ENCODE measurements around the gene TPST2.

DNA sequence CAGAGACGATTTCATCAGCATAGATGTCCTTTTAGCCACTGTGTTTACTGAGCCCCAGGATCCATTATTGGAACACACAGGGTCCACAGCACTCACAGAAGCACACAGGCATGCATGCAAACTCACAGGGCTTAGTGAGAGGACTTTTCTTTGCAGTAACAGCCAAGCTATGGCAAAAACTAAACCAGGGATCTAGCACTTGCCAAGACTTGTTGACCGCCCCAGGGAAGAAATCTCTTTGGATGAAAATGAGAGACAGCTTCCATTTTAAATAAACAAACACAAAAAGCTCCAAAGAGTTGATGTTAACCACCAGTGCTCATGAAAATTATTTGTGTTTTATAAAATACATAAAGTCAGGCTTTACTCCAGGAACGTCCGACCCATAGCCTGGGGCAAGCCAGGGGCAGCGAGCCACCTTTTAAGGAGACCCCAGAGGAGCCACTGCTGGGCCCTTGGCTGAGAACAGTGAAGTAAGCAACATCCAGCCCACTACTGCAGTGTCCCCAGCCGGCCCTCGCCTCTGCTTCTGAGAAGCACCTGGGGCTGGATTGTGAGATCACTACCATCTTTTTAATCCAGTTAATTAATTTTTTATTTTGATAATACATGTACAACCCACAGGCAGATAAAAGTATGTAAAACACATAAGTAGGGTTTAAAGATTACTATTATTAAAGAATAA, 55.6 kb downstream of the TPST2 start:
- no peak for TF ChIP-seq SIN3A (IDR thresholded peaks at IDR 0.05; ENCODE audit: borderline replicate concordance, insufficient read depth, low read length)
- no peak for TF ChIP-seq TAF1 (IDR thresholded peaks at IDR 0.05; ENCODE audit: borderline replicate concordance, insufficient read depth, low read length)
- no peak for TF ChIP-seq POLR2AphosphoS5 (IDR thresholded peaks at IDR 0.05; ENCODE audit: low read depth, low read length)
- TF ChIP-seq REST (IDR thresholded peaks at IDR 0.05; ENCODE audit: insufficient read depth in 1 of 2, low read depth in 2 of 2, low read length in 2 of 2) = no peak

All from PFSK-1 (cell line).